ENCODE results near the gene DNPEP.
"Not testable (repeated sequence)": the region's sequence is repeated elsewhere in the genome, so short reads cannot be mapped to it uniquely, and the experiment has no call there.

The DNPEP gene

DNA sequence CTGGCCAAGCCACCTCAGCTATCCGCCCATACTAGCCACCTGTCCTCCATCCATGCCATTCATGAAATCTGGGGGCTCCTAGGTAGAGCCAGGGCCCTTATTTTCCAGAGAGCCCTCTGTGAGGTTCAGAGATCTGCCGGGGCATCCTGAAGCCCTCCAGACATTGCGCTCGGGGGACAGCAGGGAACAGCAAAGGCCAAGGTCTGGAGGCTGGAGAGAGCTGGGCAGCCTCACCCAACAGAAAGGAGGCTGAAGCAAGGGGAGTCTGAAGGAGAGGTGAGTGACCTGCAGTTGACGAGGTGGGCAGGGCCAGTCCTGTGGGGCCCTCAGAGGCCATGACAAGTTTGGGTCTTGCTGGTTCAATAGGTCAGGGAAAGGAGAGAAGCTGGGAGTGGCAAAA, 21.9 kb upstream of the DNPEP start:
- TF ChIP-seq, protein P1, sequence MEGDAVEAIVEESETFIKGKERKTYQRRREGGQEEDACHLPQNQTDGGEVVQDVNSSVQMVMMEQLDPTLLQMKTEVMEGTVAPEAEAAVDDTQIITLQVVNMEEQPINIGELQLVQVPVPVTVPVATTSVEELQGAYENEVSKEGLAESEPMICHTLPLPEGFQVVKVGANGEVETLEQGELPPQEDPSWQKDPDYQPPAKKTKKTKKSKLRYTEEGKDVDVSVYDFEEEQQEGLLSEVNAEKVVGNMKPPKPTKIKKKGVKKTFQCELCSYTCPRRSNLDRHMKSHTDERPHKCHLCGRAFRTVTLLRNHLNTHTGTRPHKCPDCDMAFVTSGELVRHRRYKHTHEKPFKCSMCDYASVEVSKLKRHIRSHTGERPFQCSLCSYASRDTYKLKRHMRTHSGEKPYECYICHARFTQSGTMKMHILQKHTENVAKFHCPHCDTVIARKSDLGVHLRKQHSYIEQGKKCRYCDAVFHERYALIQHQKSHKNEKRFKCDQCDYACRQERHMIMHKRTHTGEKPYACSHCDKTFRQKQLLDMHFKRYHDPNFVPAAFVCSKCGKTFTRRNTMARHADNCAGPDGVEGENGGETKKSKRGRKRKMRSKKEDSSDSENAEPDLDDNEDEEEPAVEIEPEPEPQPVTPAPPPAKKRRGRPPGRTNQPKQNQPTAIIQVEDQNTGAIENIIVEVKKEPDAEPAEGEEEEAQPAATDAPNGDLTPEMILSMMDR (conservative IDR thresholded peaks at IDR 0.05) = no peak
- TF ChIP-seq ZFX (IDR thresholded peaks at IDR 0.05) = no peak
- H3K27ac ChIP-seq = no peak overlapping the region

DNA sequence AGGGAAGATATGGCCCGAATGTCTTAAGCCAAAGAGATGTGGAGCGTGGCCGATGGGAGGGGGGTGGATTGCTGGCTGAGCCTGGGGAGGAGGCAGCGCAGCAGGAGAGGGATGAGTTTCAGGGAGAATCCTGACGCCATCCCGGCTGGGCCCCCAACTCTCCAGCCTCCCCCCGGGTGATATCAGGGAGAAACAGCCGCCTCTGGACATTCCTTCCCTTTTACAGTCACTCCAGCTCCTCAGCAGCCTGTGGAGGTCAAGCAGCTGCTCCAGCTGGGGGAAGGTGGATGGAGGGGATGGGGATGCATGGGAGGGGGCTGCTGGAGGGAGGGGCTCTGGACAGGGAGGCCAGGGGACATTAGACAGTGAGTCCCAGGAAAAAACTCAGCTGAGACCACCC, 20.9 kb upstream of the DNPEP start:
- no peak overlapping the region for H3K27ac ChIP-seq
- TF ChIP-seq, protein P1 (conservative IDR thresholded peaks at IDR 0.05) = no peak
- no peak for TF ChIP-seq ZFX (IDR thresholded peaks at IDR 0.05)

DNA sequence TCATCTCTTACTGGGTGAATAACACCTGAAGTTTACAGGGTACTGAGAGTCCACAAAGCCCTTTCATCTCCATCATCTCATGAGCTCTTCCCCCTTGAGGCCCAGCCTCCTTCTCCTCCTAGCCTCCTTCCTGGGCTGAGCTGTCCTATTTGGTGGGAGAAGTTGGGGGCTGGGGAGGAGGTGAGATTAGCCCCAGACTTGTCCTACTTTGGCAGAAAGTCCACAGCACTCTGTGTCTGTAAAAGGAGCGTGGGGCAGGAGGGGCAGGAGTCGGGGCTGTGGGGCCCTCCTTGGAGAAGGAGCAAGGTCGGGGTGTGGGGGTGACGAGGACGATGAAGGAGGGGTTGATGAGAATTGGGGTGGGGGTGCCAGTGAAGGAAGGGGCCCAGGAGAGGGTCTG, 20.5 kb upstream of the DNPEP start:
- no peak for TF ChIP-seq ZFX (IDR thresholded peaks at IDR 0.05)
- TF ChIP-seq, protein P1 (conservative IDR thresholded peaks at IDR 0.05) = no peak
- no peak overlapping the region for H3K27ac ChIP-seq

DNA sequence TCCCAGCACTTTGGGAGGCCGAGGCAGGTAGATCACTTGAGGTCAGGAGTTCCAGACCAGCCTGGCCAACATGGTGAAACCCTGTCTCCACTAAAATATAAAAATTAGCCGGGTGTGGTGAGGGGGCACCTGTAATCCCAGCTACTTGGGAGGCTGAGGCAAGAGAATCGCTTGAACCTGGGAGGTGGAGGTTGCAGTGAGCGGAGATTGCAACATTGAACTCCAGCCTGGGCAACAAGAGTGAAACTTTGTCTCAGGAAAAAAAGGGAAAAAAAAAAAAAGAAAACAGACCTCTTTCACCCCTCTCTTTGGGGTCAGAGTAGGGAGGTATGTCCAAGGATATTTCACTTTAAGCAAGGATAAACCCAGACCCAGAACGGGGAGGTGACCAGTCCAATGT, 19.6 kb upstream of the DNPEP start:
- H3K27ac ChIP-seq = not testable (repeated sequence)

DNA sequence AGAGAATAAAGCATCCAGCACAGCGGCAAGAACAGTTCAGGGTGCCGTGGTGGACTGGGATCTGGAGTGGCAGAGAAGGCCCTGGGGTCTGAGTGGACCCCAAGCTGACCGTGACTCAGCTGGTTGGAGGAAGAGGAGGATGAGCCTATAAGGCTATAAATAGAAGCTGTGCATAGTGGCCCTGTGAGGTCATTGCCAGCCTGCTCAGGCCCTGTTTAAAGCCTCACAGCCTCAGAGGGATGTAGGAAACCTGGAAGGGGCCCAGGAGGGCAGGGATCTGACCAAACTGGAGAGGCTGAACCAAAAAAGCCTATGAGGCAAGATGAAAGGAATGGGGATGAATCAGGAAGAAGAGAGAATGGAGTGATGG, 19.1 kb upstream of the DNPEP start:
- TF ChIP-seq ZFX (IDR thresholded peaks at IDR 0.05) = no peak
- TF ChIP-seq, protein P1 (conservative IDR thresholded peaks at IDR 0.05) = no peak
- no peak overlapping the region for H3K27ac ChIP-seq

DNA sequence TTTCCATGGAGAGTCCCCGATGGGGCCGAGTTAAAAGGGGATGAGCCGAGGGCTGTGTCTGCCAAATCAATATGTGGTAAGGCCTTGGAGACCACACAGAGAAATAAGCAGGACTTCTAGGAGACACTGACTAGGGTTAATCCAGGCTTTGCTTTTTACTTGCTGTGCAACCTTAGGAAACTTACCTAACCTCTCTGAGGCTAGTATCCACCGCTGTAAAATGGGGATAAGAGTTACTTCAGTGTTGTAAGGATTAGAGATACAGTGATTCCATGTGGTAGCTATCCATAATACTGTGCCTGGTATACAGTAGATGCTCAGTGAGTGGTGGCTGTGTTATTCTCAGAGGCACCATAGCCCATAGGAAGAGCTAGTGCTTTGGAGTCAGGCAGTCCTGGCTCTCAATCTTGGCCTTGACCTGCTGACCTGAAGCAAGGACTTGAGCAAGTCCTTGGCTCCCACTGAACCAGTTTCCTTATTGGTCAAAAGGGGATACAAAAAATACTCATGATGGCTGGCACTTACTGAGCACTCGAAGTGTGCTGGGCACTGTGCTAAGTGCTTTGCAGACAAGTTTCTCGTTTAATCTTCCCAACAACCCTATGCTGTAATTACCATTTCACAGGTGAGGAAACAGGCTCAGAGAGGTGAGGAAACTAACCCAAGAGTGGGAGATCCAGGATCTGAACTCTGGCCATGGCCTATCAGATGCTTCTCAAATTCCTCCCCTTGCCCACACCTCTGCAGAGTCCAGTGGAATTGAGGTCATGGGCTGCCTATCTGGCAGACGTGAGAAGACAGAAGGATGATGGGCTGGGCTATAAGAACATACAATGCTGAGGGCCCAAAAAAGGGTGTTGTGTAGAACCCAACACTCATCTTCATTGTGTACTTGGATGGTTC, 18.5 kb upstream of the DNPEP start:
- no peak for TF ChIP-seq ZFX (IDR thresholded peaks at IDR 0.05)
- TF ChIP-seq, protein P1 (conservative IDR thresholded peaks at IDR 0.05) = no peak
- no peak overlapping the region for H3K27ac ChIP-seq

DNA sequence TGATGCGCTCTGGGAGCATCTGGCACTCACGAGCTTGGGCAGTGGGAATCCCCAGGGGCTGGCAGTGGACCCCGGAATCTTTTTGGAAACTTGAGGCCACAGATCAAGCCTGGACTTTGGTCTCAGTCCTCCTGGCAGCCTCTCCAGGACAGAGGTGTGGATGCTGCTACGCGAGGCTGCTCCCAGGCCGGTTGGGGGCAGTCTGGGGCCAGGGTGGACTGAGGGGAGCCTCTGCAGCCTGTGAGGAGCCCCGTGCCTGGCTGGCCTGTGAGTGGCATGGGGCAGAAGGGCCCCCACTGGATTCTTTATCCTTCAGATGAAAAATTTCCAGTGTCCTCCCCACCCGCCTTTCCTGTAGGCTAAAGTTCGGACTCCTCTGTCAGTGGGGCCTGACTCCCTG, 17.7 kb upstream of the DNPEP start:
- TF ChIP-seq, protein P1 (conservative IDR thresholded peaks at IDR 0.05) = no peak
- TF ChIP-seq ZFX (IDR thresholded peaks at IDR 0.05) = no peak
- H3K27ac ChIP-seq = no peak overlapping the region

DNA sequence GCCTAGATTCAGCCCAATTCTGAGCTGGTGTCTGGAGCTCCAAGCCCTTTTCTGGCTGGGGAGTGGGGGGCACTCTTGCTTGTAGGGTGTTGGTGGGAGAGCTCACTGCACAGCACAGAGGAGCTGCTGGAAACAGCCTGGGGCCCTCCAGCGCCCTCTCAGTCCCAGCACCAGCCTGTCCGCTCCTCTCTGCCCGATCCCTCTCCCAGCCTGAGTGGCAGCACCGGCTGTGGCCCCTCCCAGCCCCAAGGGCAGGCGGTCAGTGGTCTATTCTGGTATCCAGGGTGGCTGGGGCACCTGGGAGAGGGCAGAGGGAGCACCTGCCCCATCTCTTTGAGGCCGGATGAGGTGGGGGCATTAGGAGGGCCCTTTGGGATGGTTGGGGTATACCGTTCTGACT, 17.2 kb upstream of the DNPEP start:
- H3K27ac ChIP-seq = no peak overlapping the region
- TF ChIP-seq, protein P1 (conservative IDR thresholded peaks at IDR 0.05) = no peak
- TF ChIP-seq ZFX (IDR thresholded peaks at IDR 0.05) = no peak

Measured in C4-2B (cell line).